Posterior vena cava (tissue), 2 donors: ENCODE results near the gene PIGQ. TPM values are rescaled to one million over a fixed set of nuclear protein-coding genes. Genes with fewer than 3 reads are reported as not detected.

ENCODE experiments used
- DNase-seq: peaks from one replicate; pipeline ENCODE4 v3.0.0-alpha.2; 2020; ENCODE audit warnings: low spot score
- intact Hi-C, 2 donors: fragments of 100-400 bp; cut with DNase I; formaldehyde crosslinking; loops; one replicate each; pipeline versions ENCODE4 v1.14.1 to v1.14.2; 2022 to 2023
- total RNA-seq, 2 donors: library from RNA; stranded (reverse); fragmentation: NEBNext Ultra II Directional; extraction: Animal tissue kit (Norgen Biotek cat#: 25700); gene quantifications; one replicate each; pipeline ENCODE4 v1.2.1, GENCODE V29; 2021
- donor health status: DM: yes; HTN: yes; CAD: no.
- donor health status: DM: yes; HTN: yes; CAD: no.

PIGQ gene
- total RNA-seq, 2 donors from 2014 or later: 22.1 to 25.4 TPM

DNA sequence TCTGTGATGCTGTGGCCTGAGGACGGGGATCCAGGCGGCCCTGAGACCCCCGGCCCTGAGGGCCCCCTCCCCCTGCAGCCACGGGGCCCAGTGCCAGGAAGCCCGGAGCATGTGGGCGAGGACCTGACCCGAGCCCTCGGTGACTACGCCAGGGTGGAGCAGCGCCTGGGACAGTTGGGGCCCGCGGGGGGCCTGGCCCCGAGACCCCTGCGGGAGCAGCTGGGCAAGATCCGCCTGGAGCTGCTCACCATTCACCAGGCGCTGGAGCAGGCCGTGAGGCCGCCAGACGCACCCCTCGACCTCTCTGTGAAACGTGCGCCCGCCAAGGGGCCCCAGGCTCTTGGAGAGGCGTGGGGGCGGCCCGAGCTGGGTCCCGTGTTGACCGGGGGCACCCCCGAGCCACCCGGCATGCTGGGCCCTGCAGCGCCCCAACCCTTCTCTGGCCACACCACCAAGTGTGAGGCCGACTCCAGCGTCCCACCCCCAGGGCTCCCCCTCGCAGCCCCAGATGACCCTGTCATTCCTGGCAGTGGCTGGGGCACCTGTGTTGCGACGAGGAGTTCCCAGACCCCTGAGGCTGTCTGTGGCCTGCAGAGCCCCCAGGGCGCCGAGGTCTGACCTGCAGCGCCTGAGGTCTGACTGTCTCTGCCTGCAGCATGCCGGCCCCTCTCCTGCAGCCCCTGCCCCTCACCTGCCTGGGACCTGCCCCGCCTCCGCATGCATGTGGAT, 4.9 kb upstream of the PIGQ start:
- no peak for DNase-seq
- intact Hi-C loops: no loop called here

DNA sequence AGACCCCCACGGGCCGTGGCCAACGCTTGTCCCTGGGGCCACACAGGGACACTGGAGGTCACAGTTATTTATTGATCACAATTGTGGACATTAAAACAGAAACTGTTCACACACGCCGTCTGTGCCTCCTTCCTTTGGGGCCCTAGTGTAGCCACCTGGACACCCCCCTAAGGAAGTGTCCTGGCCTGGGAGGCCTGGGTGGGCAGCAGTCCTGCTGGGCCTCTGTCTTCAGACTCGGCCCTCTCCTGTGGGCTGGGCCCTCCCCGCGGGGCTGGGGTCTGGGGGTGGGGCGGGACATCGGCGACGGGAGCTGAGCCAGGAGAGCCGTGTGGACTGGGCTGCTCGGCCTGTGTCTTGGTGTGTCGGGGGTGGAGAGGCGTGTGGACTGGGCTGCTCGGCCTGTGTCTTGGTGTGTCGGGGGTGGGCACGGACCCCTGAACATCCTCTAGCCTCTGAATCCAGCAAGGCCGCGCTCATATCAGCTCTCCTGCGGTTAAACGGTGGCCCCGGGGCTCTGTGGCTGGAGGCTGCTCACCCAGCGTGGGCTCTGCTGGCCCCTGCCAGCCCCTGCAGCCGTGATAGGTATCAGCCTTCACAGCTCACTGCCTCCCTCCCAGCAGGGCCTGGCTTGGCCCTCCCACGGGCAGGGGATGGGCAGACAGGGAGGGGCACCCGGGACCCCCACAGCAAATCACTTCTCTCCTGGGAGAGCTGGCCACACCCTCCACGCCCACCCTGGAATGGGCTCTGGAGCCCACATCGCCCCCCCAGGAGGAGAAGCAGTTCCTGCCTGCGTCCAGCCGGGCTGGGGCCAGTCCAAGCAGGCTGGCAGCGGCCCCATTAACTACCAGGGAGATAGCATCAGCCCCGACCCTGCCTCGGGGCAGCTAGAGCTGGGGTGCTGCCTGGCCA, 4.1 kb upstream of the PIGQ start:
- no peak for DNase-seq
- intact Hi-C loops: no loop called here

DNA sequence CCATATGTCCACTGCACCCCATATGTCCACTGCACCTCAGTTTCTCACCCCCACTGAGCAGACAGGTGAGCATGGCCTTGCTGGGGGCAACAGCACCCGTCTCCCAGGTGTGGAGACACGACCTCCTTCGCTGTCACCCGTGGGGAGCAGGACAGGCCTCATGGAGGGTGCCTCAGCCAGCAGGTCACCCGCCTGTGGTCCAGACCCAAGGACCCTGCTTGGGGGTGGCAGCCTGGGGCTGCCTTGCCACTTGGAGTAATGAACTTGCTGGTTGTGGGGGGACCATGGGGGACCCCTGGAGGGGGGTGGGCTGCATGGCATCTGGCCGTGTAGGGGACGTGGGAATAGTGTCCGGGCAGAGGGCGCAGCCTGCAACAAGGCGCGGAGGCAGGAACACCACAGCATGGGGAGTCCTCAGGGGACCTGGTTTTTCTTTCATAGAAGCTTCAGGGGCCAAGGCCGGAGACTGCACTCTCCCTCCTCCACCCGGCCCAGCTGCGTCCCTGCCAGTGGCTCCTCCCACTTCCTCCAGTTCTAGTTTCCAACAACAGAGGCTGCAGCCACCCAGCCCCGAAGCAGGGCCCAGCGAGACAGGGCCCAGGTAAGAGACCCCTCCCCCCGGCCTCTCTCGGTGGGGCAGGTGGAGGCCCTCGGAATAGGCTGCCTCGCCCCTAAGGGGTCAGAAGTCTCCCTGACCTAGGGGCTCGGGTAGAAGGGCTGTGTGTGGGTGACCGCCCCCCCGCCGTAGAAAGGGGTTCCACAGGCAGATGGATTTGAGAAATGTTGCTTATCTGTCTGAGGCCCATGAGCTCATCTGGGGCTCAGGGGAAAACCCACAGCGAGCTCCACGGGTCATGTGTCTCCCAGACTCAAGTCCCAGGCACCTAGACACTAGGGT, 3.0 kb upstream of the PIGQ start, which contains the start of gene NHLRC4:
Gene NHLRC4 (plus strand): TSS at position 531 of the 898 bp plus-strand sequence. CDS start 1,043 bp downstream, outside the sequence.
- intact Hi-C loops: no loop called here
- peak; percentile 92 for DNase-seq

DNA sequence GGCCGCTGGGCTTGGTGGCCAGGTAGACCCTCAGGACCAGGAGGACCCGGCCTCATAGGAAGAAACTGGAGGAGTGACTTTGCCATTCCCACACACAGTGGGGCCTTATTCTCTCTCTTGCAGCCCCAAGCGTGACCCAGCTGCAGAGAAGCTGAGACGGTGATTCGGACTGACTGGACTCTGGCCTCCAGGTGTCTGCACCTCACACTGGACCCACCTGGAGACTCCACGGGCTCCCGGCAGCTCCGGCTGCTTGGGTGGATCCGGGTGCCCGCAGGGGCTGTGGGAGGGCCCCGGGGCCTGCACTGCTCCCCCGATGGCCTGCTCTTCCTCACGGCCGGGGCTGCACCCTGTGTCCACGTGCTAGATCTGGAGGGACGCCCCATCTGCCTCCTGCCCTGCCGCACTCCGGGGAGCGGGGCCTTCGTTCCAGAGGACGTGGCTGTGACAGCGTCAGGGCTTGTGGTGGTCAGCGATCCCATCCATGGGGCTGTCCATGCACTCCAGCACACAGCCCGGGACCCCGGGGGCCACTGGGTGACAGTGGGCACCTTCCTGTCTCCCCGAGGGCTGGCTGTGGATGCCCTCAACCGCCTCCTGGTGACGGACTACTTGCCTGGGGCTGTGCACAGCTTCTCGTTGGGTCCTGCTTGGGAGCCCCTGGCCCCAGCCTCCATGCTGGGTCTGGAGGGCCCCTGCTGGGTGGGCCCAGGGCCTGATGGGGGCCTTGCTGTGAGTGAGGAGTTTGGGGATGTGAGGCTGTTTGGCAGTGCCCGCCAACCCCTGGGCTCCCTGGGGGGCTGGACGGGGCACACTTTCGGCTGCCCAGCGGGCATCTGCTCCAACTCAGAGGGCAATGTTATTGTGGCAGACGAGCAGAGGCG, 2.2 kb upstream of the PIGQ start:
- no peak for DNase-seq
- intact Hi-C loops: no loop called here

DNA sequence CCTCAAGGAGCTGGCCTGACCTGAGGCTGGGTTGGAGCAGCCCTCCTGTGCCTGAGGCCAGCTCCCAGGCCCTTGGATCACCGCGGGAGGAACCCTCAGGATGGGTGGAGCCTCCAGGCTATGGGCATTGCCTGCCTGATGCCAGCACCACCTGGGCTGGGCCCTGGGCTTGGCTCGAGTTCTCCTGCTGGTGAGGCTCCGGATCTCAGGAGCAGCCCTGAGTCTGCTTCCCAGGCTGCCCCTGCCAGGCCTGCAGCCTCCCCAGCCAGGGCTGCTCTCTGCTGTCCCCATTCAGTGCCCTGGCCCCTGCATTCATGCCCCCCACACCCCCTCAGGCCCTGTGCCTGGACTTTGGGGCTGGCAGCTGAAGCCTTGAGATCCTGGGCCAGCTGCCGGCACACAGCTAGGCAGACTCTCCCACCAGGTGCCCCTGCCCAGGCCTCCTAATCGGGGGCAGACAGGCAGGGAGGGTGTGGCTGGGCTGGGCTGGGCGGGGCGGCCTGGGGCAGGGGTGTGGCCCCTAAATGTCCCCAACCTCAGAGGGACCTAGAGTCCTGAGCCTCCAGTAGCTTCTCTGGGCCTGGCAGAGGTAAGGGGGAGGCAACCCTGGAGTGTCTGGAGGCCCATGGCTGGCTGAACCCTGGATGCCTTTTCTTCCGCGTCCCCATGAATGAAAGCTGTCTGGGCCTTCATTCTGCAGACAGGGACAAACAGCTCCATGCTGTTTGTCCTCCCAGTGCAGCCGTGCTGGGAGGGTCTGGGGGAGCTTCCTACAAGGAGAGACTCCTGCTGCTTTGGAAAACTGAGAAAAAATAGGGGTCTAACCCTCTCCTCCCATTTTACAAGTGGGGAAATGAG, 1.1 kb upstream of the PIGQ start:
- no peak for DNase-seq
- intact Hi-C loops: no loop called here

DNA sequence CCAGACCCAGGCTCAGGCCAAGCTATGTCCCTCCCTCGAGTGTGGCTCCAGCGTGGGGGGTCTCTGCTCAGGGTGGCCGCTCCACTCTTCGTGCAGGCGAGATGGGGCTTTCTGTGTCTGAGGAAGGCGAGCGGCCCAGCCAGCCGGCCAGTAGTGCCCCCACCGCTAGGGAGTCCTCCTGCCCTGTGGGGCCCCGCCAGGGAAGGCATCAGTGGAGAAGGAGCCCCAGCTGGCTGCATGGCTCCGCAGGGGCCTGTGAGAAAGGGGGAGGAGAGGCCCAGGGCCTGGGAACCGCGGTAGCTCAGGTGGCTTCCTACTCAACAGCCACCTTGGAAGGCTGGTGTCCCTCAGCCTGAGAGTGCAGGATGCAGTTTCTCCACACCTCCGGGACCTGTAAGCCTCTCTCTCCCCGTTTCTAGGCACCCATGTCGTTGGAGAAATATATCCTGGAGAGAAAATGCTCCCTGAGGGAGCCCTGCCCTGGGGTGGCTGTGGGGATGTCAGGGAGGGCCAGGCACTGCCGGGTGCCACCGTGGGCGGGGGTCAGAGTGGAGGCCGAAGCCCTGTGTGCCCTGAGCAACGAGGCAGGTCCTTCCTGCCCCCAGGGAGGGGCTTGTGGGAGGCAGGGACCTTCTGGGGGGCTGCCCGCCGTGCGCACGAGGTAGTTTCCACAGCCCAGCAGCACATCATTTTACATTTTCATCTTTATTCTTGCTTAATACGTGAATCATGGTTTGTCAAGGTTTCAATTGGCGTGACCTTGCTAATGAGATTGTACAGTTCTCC, 3.3 kb downstream of the PIGQ start:
- intact Hi-C loops: no loop called here
- DNase-seq: no peak

DNA sequence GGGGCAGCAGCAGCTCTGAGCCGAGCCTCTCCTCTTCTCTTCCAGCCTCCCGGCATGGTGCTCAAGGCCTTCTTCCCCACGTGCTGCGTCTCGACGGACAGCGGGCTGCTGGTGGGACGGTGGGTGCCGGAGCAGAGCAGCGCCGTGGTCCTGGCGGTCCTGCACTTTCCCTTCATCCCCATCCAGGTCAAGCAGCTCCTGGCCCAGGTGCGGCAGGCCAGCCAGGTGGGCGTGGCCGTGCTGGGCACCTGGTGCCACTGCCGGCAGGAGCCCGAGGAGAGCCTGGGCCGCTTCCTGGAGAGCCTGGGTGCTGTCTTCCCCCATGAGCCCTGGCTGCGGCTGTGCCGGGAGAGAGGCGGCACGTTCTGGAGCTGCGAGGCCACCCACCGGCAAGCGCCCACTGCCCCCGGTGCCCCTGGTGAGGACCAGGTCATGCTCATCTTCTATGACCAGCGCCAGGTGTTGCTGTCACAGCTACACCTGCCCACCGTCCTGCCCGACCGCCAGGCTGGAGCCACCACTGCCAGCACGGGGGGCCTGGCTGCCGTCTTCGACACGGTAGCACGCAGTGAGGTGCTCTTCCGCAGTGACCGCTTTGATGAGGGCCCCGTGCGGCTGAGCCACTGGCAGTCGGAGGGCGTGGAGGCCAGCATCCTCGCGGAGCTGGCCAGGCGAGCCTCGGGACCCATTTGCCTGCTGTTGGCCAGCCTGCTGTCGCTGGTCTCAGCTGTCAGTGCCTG, 4.4 kb downstream of the PIGQ start:
- no peak for DNase-seq
- intact Hi-C loops: no loop called here

DNA sequence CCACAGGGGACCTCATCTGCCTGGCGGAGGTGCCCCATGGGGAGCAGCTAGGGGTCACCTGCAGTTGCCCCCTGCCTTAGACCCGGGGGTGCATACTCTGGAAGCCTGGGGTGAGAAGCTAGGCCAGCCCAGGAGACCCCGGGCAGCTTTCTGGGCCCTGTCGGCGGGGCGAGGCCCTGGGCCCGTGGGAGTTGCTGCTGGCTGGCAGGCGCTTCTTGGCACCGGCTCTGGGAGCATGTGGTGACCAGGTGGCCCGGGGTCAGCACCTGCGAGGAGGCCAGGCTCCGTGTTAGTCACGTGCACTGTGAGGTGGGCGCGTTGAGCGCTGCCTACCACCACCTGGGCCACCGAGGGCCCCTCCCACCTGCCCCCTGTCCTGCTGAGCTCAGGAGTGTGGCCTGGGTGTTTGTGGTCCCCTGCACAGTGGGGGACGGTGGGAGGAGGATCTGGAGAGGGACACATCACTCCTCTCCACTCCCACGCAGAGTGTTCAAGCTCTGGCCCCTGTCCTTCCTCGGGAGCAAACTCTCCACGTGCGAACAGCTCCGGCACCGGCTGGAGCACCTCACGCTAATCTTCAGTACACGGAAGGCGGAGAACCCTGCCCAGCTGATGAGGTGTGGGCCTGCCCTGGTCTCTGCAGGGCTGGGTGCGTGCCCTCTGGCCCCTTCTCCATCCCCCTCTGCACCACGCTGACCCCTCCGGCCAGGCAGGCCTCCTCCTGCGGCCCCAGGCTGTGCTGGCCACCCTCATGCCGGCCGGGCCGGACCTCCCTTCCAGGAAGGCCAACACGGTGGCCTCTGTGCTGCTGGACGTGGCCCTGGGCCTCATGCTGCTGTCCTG, 5.8 kb downstream of the PIGQ start:
- intact Hi-C loops: loop anchor here in 1 of 2 donors (5.0 kb wide), 1 partner anchor 87 kb away; no protein-coding TSS in a partner anchor
- DNase-seq: no peak

DNA sequence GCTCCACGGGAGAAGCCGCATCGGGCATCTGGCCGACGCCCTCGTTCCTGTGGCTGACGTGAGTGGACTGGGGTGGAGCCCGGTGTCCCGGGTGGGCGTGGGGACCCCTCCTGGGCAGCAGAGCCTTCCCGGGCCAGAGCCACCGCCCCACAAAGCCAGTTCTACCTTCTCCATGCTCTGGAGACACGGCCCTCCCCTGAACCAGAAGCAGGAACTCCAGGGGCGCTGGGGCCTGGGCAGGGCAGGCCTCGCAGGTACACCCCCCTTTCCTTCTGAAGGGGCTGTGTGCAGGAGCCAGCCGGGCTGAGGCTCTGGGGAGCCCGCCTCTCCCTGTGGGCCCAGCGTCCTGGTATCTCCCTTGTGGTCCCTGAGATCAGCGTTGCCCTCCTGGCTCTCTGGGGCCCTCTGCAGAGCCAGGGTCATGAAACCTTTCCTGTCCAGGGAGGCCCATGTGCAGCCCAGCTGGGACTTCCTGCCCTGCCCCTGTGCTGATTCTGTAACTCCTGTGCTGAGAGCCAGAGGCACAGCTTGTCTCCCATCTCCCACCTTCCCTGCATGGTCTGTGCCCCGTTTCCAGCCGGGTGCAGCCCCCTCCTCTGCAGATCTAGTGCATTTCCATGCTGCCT, 6.5 kb downstream of the PIGQ start:
- intact Hi-C loops: loop anchor here in 1 of 2 donors (5.0 kb wide), 1 partner anchor 86 kb away; no protein-coding TSS in a partner anchor
- no peak for DNase-seq

DNA sequence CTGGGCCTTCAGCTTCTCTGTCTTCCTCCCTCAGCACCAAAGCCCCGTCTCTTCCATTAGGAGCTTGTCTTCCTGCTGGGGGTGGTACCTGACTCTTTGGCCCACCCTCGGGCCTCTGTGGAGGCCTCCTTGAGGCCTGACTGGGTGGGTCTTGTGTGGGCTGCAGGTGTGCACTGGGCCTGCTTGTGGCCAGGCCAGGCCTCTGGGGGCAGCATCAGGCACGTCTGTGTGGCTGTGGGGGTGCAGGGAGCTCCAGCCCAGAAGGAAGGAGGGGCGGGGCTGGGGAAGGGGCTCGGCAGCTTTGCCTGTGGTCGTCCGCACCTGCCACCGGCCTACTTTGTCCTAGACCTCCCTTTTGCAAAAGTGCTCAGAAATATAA, 7.0 kb downstream of the PIGQ start:
- intact Hi-C loops: loop anchor here in 1 of 2 donors (5.0 kb wide), 1 partner anchor 85 kb away; no protein-coding TSS in a partner anchor
- DNase-seq: no peak

DNA sequence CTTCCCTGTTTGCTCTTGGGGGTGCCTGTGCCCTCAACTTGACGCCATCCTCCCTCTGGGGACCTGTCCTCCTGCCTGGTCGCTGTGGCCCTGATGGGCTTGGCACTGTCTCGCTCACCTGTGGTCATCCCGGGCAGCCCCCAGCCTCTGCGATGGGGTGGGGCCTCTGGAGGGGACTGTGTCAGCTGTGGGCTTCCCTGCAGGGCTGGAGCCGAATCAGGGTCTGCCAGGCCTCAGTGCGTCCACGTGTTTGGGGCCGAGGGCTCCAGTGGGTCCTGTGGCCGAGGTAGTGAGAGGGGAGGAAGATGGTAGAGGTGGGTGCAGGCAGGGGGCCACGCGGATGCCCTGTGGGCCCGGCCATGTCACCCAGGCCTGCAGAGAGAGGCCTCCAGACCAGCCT, 8.0 kb downstream of the PIGQ start:
- intact Hi-C loops: loop anchor here (1.0 to 5.0 kb wide), 2 partner anchors 22 to 85 kb away; no protein-coding TSS in a partner anchor
- DNase-seq: no peak

DNA sequence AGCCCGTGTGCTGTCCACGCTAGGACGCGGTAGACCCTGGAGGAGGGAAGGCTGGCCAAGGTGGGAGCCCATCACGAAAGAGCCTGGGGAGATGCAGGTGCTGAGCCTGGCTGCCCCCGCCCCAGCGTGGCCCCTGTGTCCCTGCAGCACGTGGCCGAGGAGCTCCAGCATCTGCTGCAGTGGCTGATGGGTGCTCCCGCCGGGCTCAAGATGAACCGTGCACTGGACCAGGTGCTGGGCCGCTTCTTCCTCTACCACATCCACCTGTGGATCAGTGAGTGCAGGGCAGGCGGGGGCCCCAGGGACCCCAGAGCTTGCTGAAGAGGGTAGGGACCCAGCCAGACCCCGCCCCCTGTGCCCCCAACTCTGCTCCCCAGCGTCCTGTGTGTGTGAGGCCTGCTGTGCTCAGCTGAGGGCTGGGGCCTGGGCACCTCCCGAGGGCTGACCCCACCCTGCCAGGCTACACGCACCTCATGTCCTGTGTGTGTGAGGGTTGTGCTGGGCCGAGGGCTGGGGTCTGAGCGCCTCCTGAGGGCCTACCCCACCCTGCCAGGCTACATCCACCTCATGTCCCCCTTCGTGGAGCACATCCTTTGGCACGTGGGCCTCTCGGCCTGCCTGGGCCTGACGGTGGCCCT, 8.6 kb downstream of the PIGQ start:
- no peak for DNase-seq
- intact Hi-C loops: loop anchor here (1.0 to 5.0 kb wide), 2 partner anchors 23 to 84 kb away; no protein-coding TSS in a partner anchor

DNA sequence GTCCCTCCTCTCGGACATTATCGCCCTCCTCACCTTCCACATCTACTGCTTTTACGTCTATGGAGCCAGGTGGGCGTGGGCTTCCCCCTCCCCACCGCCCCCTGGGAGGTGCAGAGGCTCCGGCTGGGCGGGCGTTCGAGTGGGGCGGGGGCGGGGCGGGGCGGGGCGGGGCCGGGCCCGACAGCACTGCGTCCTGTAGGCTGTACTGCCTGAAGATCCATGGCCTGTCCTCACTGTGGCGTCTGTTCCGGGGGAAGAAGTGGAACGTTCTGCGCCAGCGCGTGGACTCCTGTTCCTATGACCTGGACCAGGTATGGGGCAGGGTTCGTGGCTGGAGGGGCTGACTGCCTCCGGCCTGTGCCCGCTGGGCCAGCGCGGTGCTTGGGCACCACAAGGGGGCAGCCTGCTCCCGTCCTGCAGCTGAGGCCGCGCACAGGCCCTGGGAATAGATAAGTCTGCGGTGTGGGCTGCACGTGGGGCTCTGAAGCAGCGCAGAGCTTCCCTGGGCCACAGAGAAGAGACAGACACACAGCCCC, 9.2 kb downstream of the PIGQ start:
- peak; percentile 92 for DNase-seq
- intact Hi-C loops: loop anchor here (1.0 to 5.0 kb wide), 2 partner anchors 24 to 83 kb away; no protein-coding TSS in a partner anchor
